Activated CD8-positive, alpha-beta T cell treated with anti-CD3 and anti-CD28 coated beads, Interleukin-2, amount 10 ng/mL, durations not matched to agents 7 days and 5 days (primary cell): ENCODE measurements around the gene CUL3. TPM values are rescaled to one million over a fixed set of nuclear protein-coding genes. Genes with fewer than 3 reads are reported as not detected.
"Not testable (repeated sequence)": the region's sequence is repeated elsewhere in the genome, so short reads cannot be mapped to it uniquely, and the experiment has no call there.

ENCODE experiments used
- ATAC-seq: fragments of 150-1000 bp; cut with Tn5 transposase; one replicate; pipeline ENCODE4 v1.10.0; 2021; ENCODE audit warnings: moderate library complexity
- CTCF ChIA-PET: fragments of 350-600 bp; sonication (Branson Sonifier 250); formaldehyde crosslinking; loops from one replicate; lab custom pipeline; 2021; ENCODE audit warnings: antibody characterized with exemption; lab: Charles Lee
- POLR2A ChIA-PET: fragments of 350-600 bp; sonication (Branson Sonifier 250); formaldehyde crosslinking; loops from one replicate; lab custom pipeline; 2021; ENCODE audit warnings: antibody characterized with exemption; lab: Charles Lee
- DNase-seq: peaks from one replicate; pipeline ENCODE4 v3.0.0-alpha.2; 2020
- H3K27ac Mint-ChIP-seq: one replicate; pipeline ENCODE4 v1.8.0; 2021; ENCODE audit warnings: mild to moderate bottlenecking, mixed read lengths
- H3K27me3 Mint-ChIP-seq: one replicate; pipeline ENCODE4 v1.8.0; 2021; ENCODE audit warnings: low read depth, mixed read lengths
- H3K36me3 Mint-ChIP-seq: one replicate; pipeline ENCODE4 v1.8.0; 2021; ENCODE audit warnings: low read depth, mixed read lengths
- H3K4me1 Mint-ChIP-seq: one replicate; pipeline ENCODE4 v1.8.0; 2021; ENCODE audit warnings: low read depth, mixed read lengths
- H3K4me3 Mint-ChIP-seq: one replicate; pipeline ENCODE4 v1.8.0; 2021; ENCODE audit warnings: mild to moderate bottlenecking, mixed read lengths
- H3K9me3 Mint-ChIP-seq: one replicate; pipeline ENCODE4 v1.8.0; 2022; ENCODE audit warnings: mixed read lengths; ENCODE audit not compliant: insufficient read depth
- total RNA-seq, 2 experiments: library from RNA; stranded (reverse); gene quantifications; one replicate each; pipeline ENCODE4 v1.2.3, GENCODE V29; 2021

CUL3 gene
- 10 to 100 TPM; 77.9 to 82.0 TPM for total RNA-seq

GRCh38 chr2:224585211-224586088, at the start of gene CUL3:
Gene CUL3 (minus strand): TSS chr2:224585363. CDS start chr2:224585009, 354 bp downstream.
- no peaks in the 10 kb centered on the region for H3K27me3 Mint-ChIP-seq
- ATAC-seq: peak; percentile 87
- peaks cover 43% of the 10 kb centered on the region for H3K4me1 Mint-ChIP-seq
- H3K4me3 Mint-ChIP-seq: peak within 1 kb of the TSS; percentile 98
- CTCF ChIA-PET: interaction anchor here (0.6 to 2.0 kb wide), 6 partner anchors 10 to 63 kb away, joined by 3 to 10 read pairs (median 4); no protein-coding TSS in a partner anchor
- peak; percentile 100 for DNase-seq
- POLR2A ChIA-PET: interaction anchor here (0.5 to 3.9 kb wide), 14 partner anchors 9 to 811 kb away, joined by 3 to 32 read pairs (median 4); no protein-coding TSS in a partner anchor
- no peaks in the 10 kb centered on the region for H3K9me3 Mint-ChIP-seq
- peak within 1 kb of the TSS; percentile 97 for H3K27ac Mint-ChIP-seq
- peaks cover 22% of the 10 kb centered on the region for H3K36me3 Mint-ChIP-seq

GRCh38 chr2:224630659-224631550, 45.7 kb upstream of the CUL3 start:
- Mint-ChIP-seq H3K9me3 (no peaks in the 10 kb centered on the region), H3K4me1 (no peaks in the 10 kb centered on the region), H3K36me3 (no peaks in the 10 kb centered on the region), H3K4me3 (no peak overlapping the region), H3K27ac (no peak overlapping the region), H3K27me3 (no peaks in the 10 kb centered on the region)
- ChIA-PET CTCF (interaction anchor here (1.1 kb wide), 1 partner anchor 20 kb away, joined by 4 read pairs; no protein-coding TSS in a partner anchor), POLR2A (no interaction called here)
- DNase-seq (no peak), ATAC-seq (no peak)

GRCh38 chr2:224628416-224628815, 43.3 kb upstream of the CUL3 start:
- ATAC-seq: no peak
- no peak for DNase-seq
- H3K27me3 Mint-ChIP-seq: no peaks in the 10 kb centered on the region
- no peaks in the 10 kb centered on the region for H3K4me1 Mint-ChIP-seq
- H3K9me3 Mint-ChIP-seq: no peaks in the 10 kb centered on the region
- H3K4me3 Mint-ChIP-seq: no peak overlapping the region
- POLR2A ChIA-PET: no interaction called here
- CTCF ChIA-PET: interaction anchor here (1.1 kb wide), 1 partner anchor 26 kb away, joined by 3 read pairs; no protein-coding TSS in a partner anchor
- H3K27ac Mint-ChIP-seq: no peak overlapping the region
- no peaks in the 10 kb centered on the region for H3K36me3 Mint-ChIP-seq

GRCh38 chr2:224626735-224627134, 41.6 kb upstream of the CUL3 start:
- ATAC-seq: no peak
- POLR2A ChIA-PET: no interaction called here

GRCh38 chr2:224613543-224614286, 28.6 kb upstream of the CUL3 start:
- H3K27ac Mint-ChIP-seq: no peak overlapping the region
- H3K4me1 Mint-ChIP-seq: no peaks in the 10 kb centered on the region
- ChIA-PET POLR2A (no interaction called here), CTCF (no interaction called here)
- H3K27me3 Mint-ChIP-seq: peaks cover 6% of the 10 kb centered on the region
- DNase-seq (no peak), ATAC-seq (no peak)
- no peaks in the 10 kb centered on the region for H3K36me3 Mint-ChIP-seq
- H3K4me3 Mint-ChIP-seq: no peak overlapping the region
- no peaks in the 10 kb centered on the region for H3K9me3 Mint-ChIP-seq

More at GRCh38 chr2:224626735-224627134, 41.6 kb upstream of the CUL3 start:
- Mint-ChIP-seq H3K27ac (no peak overlapping the region), H3K4me3 (no peak overlapping the region), H3K9me3 (no peaks in the 10 kb centered on the region), H3K36me3 (no peaks in the 10 kb centered on the region), H3K27me3 (no peaks in the 10 kb centered on the region), H3K4me1 (no peaks in the 10 kb centered on the region)
- CTCF ChIA-PET: no interaction called here
- no peak for DNase-seq

- ChIA-PET CTCF (interaction anchor here (0.6 to 0.7 kb wide), 2 partner anchors 33 to 38 kb away, joined by 3 to 4 read pairs; no protein-coding TSS in a partner anchor), POLR2A (no interaction called here)
- no peaks in the 10 kb centered on the region for H3K36me3 Mint-ChIP-seq
- no peak overlapping the region for H3K27ac Mint-ChIP-seq
- no peaks in the 10 kb centered on the region for H3K4me1 Mint-ChIP-seq
- H3K9me3 Mint-ChIP-seq: no peaks in the 10 kb centered on the region
- H3K4me3 Mint-ChIP-seq: no peak overlapping the region
- ATAC-seq: no peak
- peaks cover 9% of the 10 kb centered on the region for H3K27me3 Mint-ChIP-seq
- no peak for DNase-seq
These were observed 27.4 kb upstream of the CUL3 start for GRCh38 chr2:224612578-224612977.

GRCh38 chr2:224611938-224612337, 26.8 kb upstream of the CUL3 start:
- no peaks in the 10 kb centered on the region for H3K36me3 Mint-ChIP-seq
- ChIA-PET POLR2A (no interaction called here), CTCF (no interaction called here)
- peaks cover 9% of the 10 kb centered on the region for H3K27me3 Mint-ChIP-seq
- no peak overlapping the region for H3K4me3 Mint-ChIP-seq
- no peaks in the 10 kb centered on the region for H3K4me1 Mint-ChIP-seq
- no peak overlapping the region for H3K27ac Mint-ChIP-seq
- no peaks in the 10 kb centered on the region for H3K9me3 Mint-ChIP-seq
- no peak for ATAC-seq
- DNase-seq: no peak

- CTCF ChIA-PET: no interaction called here
- peaks cover 7% of the 10 kb centered on the region for H3K9me3 Mint-ChIP-seq
- no peak overlapping the region for H3K27ac Mint-ChIP-seq
- peaks cover 3% of the 10 kb centered on the region for H3K4me1 Mint-ChIP-seq
- peaks cover 9% of the 10 kb centered on the region for H3K27me3 Mint-ChIP-seq
- no peak overlapping the region for H3K4me3 Mint-ChIP-seq
- POLR2A ChIA-PET: no interaction called here
- DNase-seq (no peak), ATAC-seq (no peak)
- H3K36me3 Mint-ChIP-seq: peaks cover 3% of the 10 kb centered on the region
These were observed 22.9 kb upstream of the CUL3 start for GRCh38 chr2:224608104-224608503.

- H3K27me3 Mint-ChIP-seq, H3K36me3 Mint-ChIP-seq, H3K9me3 Mint-ChIP-seq, ATAC-seq, H3K27ac Mint-ChIP-seq, DNase-seq, H3K4me3 Mint-ChIP-seq, POLR2A ChIA-PET: not testable (repeated sequence)
- H3K4me1 Mint-ChIP-seq: peaks cover 10% of the 10 kb centered on the region
- CTCF ChIA-PET: interaction anchor here (1.4 kb wide), 1 partner anchor 18 kb away, joined by 4 read pairs; the partner anchor contains the start of gene CUL3
These were observed 18.8 kb upstream of the CUL3 start for GRCh38 chr2:224603746-224604500.

- H3K27me3 Mint-ChIP-seq, POLR2A ChIA-PET, ATAC-seq, H3K9me3 Mint-ChIP-seq, H3K36me3 Mint-ChIP-seq, DNase-seq: not testable (repeated sequence)
- CTCF ChIA-PET: interaction anchor here (0.6 to 1.8 kb wide), 3 partner anchors 17 to 48 kb away, joined by 3 to 10 read pairs (median 4); partner anchors contain the start of gene CUL3
- H3K4me1 Mint-ChIP-seq: peaks cover 10% of the 10 kb centered on the region
- H3K4me3 Mint-ChIP-seq: peak overlapping the region; percentile 66
- peak overlapping the region; percentile 61 for H3K27ac Mint-ChIP-seq
These were observed 17.7 kb upstream of the CUL3 start for GRCh38 chr2:224602778-224603375.
